ENCODE results near the gene SMPDL3A.
"Not testable (repeated sequence)": the region's sequence is repeated elsewhere in the genome, so short reads cannot be mapped to it uniquely, and the experiment has no call there.

The SMPDL3A gene, protein sequence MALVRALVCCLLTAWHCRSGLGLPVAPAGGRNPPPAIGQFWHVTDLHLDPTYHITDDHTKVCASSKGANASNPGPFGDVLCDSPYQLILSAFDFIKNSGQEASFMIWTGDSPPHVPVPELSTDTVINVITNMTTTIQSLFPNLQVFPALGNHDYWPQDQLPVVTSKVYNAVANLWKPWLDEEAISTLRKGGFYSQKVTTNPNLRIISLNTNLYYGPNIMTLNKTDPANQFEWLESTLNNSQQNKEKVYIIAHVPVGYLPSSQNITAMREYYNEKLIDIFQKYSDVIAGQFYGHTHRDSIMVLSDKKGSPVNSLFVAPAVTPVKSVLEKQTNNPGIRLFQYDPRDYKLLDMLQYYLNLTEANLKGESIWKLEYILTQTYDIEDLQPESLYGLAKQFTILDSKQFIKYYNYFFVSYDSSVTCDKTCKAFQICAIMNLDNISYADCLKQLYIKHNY

DNA sequence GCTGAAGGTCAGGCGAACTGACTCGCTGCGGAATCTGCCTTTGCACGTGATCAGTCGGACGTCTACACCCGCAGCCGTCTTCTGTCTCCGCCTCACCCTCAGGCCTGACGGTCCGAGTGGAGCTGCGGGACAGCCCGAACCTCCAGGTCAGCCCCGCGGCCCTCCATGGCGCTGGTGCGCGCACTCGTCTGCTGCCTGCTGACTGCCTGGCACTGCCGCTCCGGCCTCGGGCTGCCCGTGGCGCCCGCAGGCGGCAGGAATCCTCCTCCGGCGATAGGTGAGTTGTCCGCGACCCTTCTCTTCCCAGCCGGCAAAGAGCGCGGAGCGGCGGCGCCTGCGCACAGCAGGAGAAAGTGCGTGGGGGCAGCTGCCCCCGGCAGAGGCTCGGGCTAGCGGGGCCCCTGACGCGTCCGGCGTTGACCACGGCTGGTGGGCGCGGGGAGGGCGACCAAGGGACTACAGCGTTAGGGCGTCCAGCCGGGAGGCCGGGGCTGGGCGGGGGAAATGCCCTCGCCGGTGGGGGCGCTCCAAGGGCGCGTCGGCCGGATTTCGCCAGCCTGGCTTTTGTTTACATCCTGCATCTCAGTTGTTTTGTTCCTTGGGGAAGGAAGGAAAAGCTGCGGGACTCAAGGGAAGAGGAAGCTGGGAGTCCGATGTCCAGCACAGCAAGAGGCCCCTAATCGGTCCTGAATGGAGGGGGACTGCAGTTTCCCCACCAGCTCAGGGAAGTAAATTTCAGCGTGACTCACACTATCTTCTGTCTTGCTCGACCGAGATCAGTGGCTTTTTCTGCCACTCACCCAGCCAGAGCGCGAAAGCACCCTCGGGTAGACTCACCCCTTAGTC lies at the start of gene SMPDL3A:
TSS of gene SMPDL3A (plus strand) at position 77 of the 846 bp plus-strand sequence. CDS start at position 166, 89 bp downstream.
- DNase-seq (ENCODE audit: low spot score): peak; percentile 3

DNA sequence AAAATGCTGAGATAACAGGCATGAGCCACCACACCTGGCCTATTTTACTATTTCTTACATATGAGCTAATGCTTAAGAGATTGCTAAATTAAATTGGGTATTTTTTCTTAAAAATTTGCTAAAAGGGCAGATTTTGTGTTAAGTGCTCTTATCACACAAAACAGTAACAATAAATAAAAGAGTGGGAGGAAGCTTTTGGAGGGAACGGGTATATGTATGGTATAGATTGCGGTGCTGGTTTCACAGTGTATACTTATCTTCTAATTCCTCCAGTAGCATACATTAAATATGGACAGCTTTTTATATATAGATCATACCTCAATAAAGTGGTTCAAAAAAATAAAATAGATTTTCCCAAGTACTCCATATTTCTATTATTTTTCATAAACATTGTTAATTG lies 49.0 kb upstream of the SMPDL3A start:
- no peak for DNase-seq (ENCODE audit: low spot score)

DNA sequence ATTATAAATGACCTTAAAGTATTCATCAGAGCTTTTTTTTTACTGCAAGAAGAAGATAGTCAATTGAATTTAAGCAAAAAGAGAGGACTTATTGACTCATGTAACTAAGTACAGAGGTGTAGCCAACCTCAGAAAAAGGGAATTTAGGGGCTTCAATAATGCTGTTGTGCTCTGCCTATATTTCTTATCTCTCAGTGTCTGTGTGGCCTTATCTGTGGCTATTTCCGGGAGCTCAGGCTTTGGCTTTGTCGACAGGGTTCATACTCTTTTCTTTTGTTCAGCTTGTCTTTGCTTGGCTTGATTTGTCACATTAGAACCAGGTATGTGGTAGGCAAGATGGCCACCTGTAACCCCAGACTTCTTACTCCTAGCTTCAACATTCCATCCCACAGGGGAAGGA lies 48.1 kb upstream of the SMPDL3A start:
- DNase-seq (ENCODE audit: low spot score): no peak

DNA sequence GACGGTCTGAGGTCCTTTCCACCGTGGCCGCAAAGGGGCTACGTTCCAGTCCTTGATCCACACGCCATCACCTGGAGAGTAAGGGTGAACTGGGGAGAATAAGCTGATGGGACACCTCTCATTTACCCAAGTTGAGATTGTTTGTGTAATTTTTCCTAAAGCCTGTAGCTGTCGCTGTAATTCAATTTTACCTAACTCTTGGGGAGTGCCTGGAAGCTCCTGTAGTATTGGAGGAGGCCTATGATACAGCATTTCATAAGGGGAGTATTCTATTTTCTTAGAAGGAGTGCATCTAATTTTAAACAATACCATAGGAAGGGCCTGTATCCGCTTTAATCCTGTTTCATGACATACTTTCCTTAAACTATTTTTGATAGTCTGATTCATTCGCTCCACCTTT lies 44.8 kb upstream of the SMPDL3A start:
- DNase-seq (ENCODE audit: low spot score): not testable (repeated sequence)

DNA sequence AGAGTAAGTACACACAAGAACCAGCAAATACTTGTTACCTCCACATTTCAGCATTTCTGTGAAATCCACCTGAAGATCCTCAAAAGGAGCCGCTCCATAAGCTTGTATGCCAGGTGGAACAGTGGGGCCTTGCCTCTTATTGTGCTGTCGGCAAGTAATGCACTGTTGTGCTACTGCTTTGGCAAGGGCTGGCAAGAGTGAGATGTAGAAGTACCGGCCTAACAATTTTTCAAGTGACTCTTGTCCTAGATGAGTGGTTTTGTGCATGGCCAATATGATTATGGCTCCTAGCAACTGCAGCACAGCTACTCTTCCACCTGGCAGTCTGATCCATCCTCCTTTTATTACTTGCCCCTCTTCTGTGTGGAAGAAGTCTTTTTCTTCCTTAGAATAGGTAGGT lies 44.2 kb upstream of the SMPDL3A start:
- DNase-seq (ENCODE audit: low spot score): not testable (repeated sequence)

DNA sequence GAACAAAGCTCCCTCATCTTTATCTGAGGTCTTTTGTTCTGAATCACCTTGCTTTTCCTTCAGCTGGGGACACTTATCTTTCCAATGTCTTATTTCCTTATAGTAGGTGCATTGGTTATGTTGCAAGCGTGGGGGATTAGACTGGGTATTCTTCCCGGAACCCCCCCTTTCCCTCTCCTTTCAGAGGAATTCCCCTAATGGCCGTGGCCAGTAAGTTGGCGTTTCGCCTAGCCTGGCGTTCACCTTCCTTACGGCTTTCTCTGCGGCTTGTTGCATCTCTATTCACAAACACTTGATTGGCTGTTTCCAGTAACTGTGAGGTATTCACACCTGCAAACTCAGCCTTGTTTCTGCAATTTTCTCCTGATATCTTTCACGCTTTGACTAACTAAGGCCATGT lies 42.4 kb upstream of the SMPDL3A start:
- no peak for DNase-seq (ENCODE audit: low spot score)

DNA sequence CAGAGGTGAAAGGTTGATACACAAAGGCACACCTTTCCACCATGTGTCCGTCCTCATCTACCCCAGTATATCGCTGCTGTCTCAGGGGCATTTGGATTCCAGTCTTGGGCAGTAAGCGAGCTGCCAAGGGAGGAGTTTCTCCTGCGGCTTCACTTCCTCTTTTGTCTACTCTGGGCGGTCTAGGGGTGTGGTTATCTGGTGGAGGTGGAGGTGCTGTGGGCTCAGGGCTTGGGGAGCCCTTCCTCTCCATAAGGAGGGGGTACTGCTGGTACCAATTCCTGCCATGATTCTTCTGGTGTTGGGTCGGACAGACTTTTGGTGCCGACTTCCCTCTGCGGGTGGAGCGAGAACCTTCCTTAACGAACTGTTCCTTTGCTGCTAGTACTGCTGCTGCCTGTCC lies 41.5 kb upstream of the SMPDL3A start:
- DNase-seq (ENCODE audit: low spot score): no peak

DNA sequence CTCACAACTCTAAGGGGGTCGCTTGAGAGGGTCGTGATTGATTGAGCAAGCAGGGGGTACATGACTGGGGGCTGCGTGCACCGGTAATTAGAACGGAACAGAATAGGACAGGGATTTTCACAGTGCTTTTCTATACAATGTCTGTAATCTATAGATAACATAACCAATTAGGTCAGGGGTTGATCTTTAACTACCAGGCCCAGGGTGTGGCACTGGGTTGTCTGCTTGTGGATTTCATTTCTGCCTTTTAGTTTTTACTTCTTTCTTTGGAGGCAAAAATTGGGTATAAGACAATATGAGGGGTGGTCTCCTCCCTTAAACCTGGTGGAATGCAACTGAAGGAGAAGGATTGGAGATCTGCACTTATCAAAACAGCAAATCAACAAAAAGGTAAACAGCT lies 40.1 kb upstream of the SMPDL3A start:
- not testable (repeated sequence) for DNase-seq (ENCODE audit: low spot score)

DNA sequence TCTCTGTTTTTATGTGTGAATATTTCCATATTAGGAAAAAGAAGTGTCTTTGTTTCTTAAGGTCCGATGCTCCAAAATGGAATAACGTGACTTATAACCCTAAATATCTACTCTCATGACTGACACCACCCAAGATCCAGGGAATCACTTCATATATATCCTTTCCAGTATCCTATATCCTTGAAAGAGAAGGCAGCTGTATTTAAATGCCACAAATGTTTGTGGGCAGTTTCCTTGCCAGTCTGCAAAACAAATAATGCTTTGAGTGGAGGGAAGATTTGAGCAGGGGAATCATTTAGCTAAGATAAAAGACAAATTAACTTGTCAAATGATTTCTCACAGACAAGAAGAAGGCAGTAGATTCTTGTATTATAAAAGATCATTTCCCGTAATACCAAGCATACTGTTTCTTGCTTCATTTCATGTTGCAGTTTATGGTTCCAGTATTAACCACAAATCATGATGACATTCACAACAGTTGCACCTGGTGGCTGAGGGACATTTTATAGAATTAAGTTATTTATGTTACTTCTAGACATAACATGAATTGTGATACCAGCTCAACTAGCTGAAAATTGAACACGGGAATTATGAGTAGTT lies 39.5 kb upstream of the SMPDL3A start:
- DNase-seq (ENCODE audit: low spot score): no peak

DNA sequence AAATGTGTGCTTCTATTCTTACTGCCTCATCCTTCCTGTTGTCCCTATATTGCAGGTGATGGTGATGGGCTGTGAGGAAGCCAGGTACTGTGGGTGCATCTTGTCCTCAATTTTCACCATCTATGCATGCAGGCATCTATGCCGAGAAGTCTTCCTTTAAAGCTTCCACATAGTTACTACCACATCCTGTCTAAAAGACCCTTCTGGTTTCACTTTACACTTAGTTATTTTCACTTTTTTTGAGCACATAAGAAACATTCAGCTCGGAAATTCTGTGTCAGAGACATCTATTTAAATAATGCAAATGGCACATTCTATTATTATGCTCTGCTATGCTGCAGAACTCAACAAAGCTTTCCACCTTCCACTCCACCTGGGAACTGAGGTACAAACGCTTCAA lies 37.7 kb upstream of the SMPDL3A start:
- DNase-seq (ENCODE audit: low spot score): no peak

DNA sequence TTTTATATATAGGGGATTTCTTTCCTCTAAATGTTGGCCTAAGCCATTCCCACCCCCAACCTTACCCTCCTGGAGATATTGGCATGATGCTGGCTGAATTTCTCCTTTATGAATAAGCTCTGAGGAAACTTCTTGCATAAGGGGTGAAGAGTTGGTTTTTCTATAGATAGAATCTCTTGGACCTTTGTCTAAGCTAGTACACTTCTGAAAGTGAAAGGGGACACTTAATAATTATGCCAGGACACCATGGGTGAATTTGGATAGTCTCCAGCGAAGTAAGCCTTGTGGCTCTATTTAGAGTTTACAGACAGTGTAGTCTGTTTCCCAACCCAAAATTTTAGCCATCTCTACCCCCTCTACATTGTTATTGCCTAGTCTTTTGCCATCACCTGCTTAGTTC lies 36.6 kb upstream of the SMPDL3A start:
- DNase-seq (ENCODE audit: low spot score): no peak

DNA sequence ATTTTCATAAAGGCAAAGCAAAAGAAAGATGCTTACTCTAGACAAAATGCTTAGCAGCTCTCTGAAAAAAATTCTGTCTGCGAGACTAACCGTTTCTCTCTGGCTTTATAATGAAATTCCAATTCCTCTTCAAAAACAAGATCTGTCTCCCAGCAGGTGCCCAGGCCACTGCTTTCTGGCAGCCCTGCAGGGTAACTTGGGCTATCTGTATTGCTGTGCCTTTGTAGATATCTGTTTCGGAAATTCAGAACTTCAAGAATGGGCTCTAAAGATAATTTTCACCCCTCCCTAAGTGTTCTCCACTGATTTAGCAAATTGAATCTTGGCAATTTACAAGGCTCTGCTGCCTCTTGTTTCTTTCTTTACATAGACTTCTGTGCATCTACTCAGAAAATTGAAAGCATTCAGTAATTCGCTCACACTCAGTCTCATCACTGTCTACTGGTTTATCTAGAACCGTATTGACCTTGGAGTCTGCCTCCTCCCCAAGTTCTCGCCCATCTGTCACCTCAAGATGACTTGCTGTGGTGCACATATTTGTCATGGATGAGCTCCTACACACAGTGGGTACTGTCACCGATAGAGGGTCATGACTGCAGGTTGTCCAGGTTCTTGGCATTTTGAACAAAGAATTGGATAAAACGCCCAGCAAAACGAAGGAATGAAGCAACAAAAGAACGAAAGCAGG lies 35.9 kb upstream of the SMPDL3A start:
- no peak for DNase-seq (ENCODE audit: low spot score)

DNA sequence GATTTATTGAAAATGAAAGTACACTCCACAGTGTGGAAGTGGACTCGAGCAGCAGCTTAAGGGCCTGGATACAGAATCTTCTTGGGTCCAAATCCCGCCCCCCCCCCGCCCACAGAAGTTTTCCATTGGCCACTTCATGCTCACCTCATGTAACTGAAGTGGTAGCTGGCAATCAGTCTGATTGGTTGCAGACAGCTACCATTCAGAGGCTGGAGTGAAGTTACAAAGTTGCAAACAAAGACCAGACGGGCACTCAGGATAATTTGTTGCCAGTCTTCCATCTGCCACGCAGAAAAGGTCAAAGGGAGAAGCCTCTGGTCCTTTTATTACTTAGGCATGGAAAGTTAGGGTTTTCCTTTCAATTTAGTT lies 35.4 kb upstream of the SMPDL3A start:
- DNase-seq (ENCODE audit: low spot score): no peak

DNA sequence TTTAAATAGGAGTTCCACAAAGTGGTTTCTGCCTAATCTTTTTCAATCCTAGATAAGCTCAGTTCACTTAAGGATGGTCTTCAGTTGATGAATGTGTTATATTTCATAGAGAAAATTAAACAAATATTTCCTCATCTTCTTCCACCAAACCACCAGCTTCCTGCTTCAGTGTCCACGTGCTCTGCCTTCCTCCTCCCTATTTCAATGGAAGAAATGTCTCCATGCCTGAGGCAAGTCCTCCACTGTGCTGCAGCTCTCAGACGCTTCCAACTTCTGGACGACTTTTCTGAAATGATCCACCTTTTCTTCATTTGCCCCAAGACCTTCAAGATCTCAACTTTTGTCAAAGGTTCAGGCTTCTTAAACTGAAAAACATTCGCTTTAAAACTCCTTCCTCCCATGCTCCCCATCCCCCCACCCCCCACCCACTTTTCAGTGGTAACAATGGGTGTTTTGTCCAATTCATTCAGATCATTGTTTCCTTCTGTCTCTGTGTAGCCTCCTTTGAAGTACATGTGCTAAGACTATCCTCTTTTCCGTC lies 34.8 kb upstream of the SMPDL3A start:
- DNase-seq (ENCODE audit: low spot score): no peak

DNA sequence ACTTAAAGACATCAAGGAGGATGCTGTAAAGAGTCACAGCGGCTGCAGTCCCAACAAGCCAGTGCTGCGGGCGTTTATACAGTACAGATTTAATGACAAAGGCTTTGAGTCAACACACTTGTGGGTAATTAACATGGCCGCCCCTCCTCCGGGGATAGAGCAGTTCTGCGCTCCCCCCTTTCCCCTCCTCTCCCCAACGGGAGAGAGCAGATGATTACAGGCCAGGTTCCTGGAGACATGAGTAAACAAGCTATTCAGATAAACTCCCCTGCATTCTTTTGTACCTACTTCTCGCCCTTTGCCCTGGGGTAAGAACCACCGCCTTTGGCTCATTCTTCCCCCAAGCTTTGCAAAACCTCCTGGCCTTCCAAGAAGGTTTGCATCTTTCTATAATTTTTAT lies 33.2 kb upstream of the SMPDL3A start:
- DNase-seq (ENCODE audit: low spot score): no peak

DNA sequence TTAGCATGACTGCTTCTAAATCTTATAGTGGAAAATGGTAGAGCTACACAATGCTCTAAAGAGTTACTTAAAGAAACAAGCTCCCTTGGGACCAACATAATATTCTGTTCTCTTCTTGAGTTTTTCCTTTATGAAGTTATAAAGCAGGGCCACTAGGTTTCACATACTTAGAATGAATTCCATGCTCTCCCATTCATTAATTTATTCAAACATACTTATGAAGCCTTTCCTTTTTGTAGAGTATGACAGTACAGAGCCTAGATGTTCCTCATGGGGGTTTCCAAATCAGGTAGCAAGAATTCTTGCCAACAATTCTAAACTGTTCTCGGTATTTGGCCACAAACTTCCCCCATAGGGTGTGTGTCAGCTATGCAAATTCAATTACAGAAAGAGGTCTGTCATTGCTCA lies 30.1 kb upstream of the SMPDL3A start:
- DNase-seq (ENCODE audit: low spot score): no peak

DNA sequence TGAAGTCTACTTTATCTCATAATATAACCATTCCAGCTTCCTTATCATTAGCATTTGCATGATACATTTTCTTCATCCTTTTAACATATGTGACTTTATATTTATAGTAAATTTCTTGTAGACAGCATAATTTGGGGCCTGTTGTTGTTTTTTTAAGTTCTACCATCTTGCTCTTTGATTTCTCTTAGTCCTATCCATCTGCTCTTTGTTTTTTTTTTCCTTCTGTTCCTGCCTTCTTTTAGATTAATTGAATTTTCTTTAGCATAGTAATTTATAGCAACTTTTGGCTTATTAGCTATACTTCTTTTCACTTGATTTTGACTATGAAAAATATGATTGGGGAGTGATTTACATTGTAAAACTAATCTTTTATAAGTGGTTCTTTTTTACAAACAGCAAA lies 28.7 kb upstream of the SMPDL3A start:
- no peak for DNase-seq (ENCODE audit: low spot score)

DNA sequence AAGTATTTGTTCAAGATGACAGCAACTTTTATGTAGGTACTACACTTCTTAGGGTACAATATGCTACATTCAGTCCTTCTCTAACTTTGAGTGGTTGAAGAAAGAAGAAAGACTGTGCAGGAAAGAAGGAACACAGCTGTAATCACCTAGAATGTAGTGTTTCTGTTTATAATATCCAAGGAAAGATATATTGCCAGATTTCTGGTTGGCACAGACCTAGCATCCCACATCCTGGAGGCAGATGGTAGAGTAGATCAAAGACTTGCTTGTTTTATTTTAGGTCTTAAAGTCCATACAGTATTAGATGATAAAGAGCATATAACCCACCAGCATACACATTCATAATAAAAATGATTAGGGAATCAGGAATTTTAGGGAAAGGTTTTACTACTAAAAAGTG lies 22.8 kb upstream of the SMPDL3A start:
- no peak for DNase-seq (ENCODE audit: low spot score)

DNA sequence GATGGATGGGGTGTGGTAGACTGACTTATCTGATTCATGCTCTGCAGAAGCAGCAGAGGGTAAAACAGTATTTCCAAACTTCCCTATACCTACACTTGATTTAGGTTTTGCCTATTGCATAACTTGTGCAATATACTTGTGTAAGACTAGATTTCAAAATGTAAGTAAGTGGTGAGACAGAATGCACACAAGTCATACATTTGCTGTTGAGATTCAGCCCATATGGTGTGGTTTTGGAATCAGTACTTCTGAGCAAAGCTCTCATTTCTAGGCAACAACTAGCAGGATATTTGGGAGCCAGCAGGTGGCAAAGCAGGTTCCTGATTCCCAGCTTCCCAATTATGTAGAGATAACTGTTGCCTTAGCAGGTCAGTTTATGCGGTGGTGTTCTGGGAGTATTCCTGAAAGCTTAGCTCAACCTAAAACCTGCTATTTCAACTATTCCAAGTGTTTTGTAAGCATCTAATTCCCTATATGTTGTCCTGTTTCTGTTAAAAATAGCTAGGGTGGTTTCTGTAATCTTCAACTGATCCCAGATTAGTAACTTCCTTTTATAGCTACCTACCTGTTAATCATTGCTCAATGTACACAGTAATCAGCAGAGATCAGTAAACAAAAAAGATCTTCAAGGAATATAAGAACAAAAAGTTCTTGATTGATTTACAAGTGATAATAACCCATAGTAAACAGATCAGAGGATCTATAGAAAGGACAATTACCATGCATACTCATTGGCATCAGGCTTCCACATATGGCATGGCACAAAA lies 18.0 kb upstream of the SMPDL3A start:
- DNase-seq (ENCODE audit: low spot score): no peak

DNA sequence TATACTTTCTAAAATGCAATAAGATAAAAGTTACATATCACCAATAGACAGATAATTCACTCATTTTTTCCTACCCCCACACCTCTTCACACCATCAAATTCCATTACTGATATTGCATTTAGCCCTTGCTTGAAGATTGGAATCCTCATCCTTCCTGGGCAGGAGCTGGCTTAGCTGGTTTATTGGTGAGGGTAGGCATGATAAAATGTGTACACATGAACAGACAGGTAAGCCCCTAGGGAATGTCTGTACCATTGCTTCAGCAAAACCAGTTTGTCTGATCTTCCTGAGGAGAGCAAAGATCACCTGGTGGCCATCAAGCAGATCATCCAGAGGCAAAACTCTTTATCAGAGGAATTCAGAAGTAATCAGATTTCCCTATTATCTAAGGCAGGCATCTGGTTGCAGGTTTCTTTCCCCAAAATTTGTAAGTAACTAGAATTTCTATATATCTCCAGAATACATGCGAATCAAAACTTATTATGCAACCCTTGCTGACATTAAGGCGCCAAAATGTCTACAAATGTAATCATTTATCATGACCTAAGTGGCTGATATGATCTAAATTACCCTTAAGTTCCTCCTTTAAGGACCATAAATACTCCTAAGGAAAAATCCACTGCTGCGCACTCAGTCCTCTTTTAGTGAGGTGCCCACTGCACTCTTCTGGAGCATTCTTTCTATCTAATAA lies 16.2 kb upstream of the SMPDL3A start:
- no peak for DNase-seq (ENCODE audit: low spot score)

DNA sequence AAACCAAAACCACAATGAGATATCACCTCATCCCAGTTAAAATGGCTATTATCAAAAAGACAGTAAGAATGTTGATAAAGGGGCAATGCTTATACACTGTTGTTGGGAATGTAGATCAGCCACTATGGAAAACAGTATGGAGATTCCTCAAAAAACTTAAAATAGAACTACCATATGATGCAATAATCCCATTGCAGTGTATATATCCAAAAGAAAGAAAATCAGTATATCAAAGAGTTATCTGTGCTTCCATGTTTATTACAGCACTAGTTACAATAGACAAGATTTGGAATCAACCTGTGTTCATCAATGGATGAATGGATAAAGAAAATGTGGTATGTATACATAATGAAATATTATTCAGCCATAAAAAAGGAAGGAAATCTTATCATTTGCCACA lies 13.1 kb upstream of the SMPDL3A start:
- DNase-seq (ENCODE audit: low spot score): no peak
